Left kidney (tissue), 2 donors: ENCODE data around the gene PTTG1. TPM values are rescaled to one million over a fixed set of nuclear protein-coding genes. Genes with fewer than 3 reads are reported as not detected.

Experiments used
- DNase-seq: peaks from one replicate; pipeline ENCODE4 v3.0.0-alpha.2; 2013
- polyA plus RNA-seq: library from polyadenylated mRNA; unstranded; fragments of 120-200 nt; gene quantifications from one replicate; pipeline ENCODE4 v1.2.1, GENCODE V29; 2013; ENCODE audit not compliant: insufficient read length

The PTTG1 gene
- polyA plus RNA-seq, 1 donor, result 87.8 TPM

DNA sequence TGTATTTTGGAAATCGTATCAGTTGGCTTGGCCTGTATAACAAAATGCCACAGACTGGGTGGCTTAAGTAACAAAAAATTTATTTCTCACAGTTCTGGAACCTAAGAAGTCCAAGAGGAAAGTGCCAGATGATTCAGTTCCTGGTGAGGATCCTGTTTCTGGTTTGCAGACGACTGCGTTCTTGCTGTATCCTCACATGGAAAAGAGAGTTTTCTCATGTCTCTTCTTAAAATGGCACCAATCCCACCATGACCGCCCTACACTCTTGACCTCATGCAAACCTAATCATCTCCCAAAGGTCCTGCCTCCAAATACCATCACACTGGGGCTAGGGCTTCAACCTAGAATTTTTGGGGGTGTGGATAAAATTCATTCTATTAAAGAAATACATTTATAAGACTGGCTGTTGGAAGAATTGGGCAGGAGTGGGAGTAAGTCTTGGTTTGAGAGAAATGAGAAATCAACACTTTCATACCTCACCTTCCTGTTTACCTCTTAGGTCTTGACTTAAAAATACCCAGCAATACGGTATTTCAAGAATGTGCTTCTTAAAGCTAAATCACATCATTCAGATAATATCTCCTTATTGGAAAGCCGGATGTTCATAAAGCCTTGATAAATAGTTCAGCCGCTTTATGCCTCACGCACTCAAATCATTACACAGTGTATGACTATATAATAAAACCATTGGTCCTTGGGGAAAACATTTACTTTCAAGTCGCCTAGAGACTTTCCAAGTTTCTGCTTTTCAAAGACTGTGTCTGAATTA, 28.7 kb downstream of the PTTG1 start:
- DNase-seq, result no peak

DNA sequence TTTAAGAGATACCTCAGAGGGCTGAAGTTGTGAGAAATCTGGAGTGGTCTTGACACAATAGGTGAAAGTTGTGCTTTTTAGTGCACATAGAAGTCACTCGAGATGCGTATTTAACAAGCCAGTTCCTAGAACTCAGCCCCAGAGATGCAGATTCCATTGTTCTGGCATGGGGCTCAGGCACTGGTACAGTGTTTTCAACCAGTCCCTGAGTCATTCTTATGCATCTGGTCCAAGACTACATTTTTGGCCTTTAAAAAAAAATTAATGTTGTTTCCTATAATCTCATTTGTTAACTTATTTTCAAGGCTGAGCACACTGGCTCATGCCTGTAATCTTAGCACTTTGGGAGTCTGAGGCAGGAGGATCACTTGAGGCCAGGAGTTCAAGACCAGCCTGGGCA, 29.6 kb downstream of the PTTG1 start:
- DNase-seq, result no peak

GRCh38 chr5:160452036-160452435, 30.4 kb downstream of the PTTG1 start:
- no peak for DNase-seq

DNA sequence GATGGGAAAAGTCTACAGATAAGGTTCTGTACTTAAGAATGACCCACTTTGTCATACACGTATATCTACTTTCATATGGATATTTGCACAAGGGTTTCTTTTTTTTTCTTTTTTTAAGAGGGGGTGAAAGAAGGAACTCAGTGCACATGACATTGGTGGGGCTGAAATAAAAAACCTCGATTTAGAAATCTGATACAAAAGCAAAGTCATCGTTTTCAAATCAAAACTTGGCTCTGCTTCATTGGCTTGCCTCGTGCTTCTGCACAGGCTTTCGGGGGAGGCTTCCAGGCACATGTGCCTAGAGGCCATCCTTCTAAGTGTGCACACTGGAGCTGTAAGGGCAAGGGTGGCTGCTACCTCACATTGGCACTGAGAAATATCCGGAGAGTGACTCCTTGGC, 31.1 kb downstream of the PTTG1 start:
- no peak for DNase-seq

GRCh38 chr5:160453751-160454150, 32.1 kb downstream of the PTTG1 start:
- no peak for DNase-seq

- DNase-seq, result no peak
Observed at GRCh38 chr5:160455600-160455999, 33.9 kb downstream of the PTTG1 start.

GRCh38 chr5:160456480-160457177, 35.0 kb downstream of the PTTG1 start:
- DNase-seq, result no peak

DNA sequence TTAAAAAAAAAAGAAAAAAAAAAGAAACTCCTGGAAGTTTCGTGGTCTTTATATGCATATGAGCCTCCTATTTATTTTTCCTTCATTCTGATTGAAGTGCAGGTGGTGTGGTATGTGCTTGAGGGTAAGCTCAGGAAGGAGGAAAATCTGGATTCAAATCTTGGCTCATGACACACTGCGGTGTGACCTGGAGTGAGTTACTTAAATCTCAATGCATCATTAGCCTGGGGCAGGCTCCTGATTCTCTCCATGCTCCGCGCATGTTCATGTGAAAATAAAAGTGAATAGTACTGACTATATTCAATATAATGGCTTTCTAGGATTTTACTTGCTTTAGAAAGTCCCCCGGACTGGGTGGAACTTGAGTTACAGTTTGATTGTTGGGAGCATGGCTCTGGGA, 35.6 kb downstream of the PTTG1 start:
- no peak for DNase-seq

- no peak for DNase-seq
Observed at GRCh38 chr5:160458806-160459800, 37.4 kb downstream of the PTTG1 start.

DNA sequence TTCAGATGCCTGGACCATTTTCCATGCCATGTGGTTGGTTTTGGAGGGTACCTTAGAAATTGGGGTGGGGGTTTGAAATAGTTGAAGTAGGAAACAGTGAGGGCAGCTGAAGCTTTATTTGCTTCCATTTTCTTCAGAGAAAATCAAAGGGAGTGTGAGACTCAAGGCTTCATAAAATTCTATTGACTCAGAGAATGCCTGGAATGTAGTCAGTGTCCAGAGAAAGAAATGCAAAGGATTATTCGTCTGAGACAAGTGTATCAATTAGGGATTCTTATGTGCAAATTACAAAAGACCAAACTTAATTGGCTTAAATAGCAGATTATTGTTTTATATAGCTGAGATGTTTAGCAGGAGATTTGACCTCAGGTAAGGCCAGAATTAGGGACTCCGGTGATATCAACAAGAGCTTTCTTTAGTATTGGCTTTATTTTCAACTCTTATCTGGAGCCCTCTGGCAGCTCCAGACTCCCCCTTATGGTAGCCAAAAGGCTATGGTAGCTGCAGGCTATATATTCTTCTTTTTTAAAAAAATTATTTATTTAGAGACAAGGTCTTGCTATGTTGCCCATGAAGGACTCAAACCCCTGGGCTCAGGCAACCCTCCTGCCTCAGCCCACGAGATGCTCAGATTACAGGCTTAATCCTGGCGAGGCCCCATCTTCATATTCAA, 38.9 kb downstream of the PTTG1 start:
- no peak for DNase-seq

GRCh38 chr5:160461378-160461777, 39.7 kb downstream of the PTTG1 start:
- DNase-seq, result no peak

DNA sequence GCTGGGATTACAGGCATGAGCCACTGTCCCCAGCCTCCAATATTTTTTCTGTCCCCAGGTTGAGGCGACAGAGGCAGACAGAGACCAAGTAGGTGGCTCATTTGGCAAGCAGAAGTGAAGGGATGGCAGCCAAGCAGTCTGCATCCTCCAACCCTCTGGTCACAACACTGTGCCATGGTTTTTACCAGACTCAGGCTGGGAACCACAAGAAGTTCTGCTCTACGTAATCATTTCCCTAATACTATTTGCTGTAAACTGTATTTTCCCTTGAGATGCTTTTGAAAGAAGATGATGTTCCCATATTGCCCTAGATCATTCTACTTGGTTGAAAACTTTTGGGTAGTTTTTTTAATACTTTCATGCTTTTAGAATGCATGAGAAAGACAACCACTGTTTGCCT, 40.5 kb downstream of the PTTG1 start:
- no peak for DNase-seq

- no peak for DNase-seq
Observed at GRCh38 chr5:160463227-160463626, 41.6 kb downstream of the PTTG1 start.

GRCh38 chr5:160463740-160464465, 42.2 kb downstream of the PTTG1 start:
- DNase-seq, result no peak

DNA sequence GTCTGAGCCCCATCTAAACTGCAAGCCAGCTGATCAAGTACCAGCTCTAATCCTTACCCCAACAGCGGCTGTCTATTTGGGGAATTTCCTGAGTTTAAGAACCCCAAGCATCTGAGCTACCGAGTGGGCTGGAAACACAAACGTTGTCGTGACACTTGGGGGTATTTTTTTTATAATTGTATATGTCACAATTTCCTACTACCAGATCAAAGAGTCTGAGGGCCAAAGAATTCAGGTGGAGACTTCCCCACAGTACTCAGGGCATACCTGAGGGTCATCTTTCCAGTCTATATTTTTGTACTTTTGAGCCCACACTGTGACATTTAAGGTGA, 42.8 kb downstream of the PTTG1 start:
- DNase-seq, result no peak

- peak; percentile 48 for DNase-seq
Observed at GRCh38 chr5:160466116-160466515, 44.5 kb downstream of the PTTG1 start.

- no peak for DNase-seq
Observed at GRCh38 chr5:160466889-160467554, 45.4 kb downstream of the PTTG1 start.

DNA sequence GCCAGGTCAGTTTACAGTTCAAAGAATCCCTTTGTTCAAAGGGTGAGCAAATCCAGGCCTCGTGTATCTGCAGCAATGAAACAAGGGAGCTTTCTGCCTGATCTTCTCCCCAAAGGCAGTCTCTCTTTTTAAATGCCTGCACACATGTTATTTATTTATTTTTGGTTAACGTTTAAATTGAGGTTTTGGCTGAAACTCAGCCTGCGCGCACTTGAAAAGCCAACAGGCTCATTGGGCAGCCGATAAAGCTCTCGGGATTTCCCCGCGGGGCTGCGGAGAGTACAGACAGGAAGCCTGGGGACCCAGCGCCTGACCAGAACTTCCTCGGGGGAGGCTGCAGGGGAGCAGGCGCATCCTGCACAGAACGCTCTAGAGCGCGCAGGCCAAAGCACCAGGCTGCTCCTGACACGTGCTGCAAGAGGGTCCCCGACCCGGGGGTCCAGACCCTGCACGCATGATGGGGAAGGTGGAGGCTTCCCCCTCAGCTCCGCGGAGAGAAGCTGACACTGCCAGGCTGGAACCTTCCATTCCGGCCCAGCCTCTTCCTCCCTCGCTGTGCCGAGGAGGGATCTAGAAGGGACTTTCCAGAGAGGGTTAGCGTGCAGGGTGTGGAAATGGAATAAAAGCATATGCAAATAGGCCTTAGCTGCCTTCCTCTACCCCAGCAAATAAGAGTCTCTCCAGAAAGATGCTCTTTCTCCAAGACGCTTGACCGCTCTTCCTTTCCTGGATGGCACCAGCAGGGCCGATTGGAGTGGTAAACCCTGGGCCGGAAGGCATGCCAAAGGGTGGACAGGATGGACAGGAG, 46.1 kb downstream of the PTTG1 start:
- DNase-seq, result peak; percentile 55

- DNase-seq, result no peak
Observed at GRCh38 chr5:160468363-160468975, 46.8 kb downstream of the PTTG1 start.
